ENCODE results near the gene MRPL20. TPM values are rescaled to one million over a fixed set of nuclear protein-coding genes. Genes with fewer than 3 reads are reported as not detected.
A peak's percentile ranks its signal among the peaks of the same experiment; 100 is the strongest.
"Not testable (repeated sequence)": the region's sequence is repeated elsewhere in the genome, so short reads cannot be mapped to it uniquely, and the experiment has no call there.

The MRPL20 gene
- total RNA-seq, 2 donors from 2014 or later: 143 to 174 TPM

GRCh38 chr1:1451696-1452364, 44.7 kb upstream of the MRPL20 start:
- TF ChIP-seq POLR2AphosphoS5 (IDR thresholded peaks at IDR 0.05) (no peak), POLR2A (IDR thresholded peaks at IDR 0.05) (no peak)
- 77% methylated on average over 26 of the region's 26 CpGs for WGBS
- H3K36me3 ChIP-seq: no peaks in the 10 kb centered on the region
- no peaks in the 10 kb centered on the region for H3K9me3 ChIP-seq
- no peak for DNase-seq (ENCODE audit: low spot score)
- H3K27ac ChIP-seq: no peak overlapping the region
- no peak overlapping the region for H3K4me3 ChIP-seq
- H3K4me1 ChIP-seq (replicated peaks): no peaks in the 10 kb centered on the region
- intact Hi-C loops (cut with DNase I): no loop called here
- H3K27me3 ChIP-seq (replicated peaks; ENCODE audit: insufficient read depth): no peaks in the 10 kb centered on the region

- intact Hi-C loops (cut with DNase I); H3K27ac ChIP-seq: not testable (repeated sequence)
Measured at GRCh38 chr1:1450616-1451015, 43.5 kb upstream of the MRPL20 start.

GRCh38 chr1:1449099-1449739, 42.1 kb upstream of the MRPL20 start, which contains the start of gene ATAD3C:
ATAD3C (plus strand) TSS chr1:1449689; CDS start chr1:1450684, 995 bp downstream.
- Histone ChIP-seq H3K27ac (no peak within 1 kb of the TSS), H3K9me3 (no peaks in the 10 kb centered on the region), H3K4me3 (no peak within 1 kb of the TSS), H3K4me1 (replicated peaks) (no peaks in the 10 kb centered on the region), H3K36me3 (no peaks in the 10 kb centered on the region), H3K27me3 (replicated peaks; ENCODE audit: insufficient read depth) (no peaks in the 10 kb centered on the region)
- no peak for DNase-seq (ENCODE audit: low spot score)
- TF ChIP-seq POLR2AphosphoS5 (IDR thresholded peaks at IDR 0.05) (no peak), CTCF (IDR thresholded peaks at IDR 0.05) (no peak), POLR2A (IDR thresholded peaks at IDR 0.05) (no peak)
- 85% methylated on average over 6 of the region's 6 CpGs for WGBS
- intact Hi-C loops (cut with DNase I): no loop called here

More at GRCh38 chr1:1450616-1451015, 43.5 kb upstream of the MRPL20 start:
- DNase-seq (ENCODE audit: low spot score); H3K4me3 ChIP-seq; H3K4me1 ChIP-seq (replicated peaks); H3K9me3 ChIP-seq; H3K27me3 ChIP-seq (replicated peaks; ENCODE audit: insufficient read depth); H3K36me3 ChIP-seq: not testable (repeated sequence)
- WGBS: 91% methylated on average over 22 of the region's 22 CpGs

GRCh38 chr1:1446631-1447030, 39.5 kb upstream of the MRPL20 start:
- H3K36me3 ChIP-seq; H3K4me1 ChIP-seq (replicated peaks); H3K27me3 ChIP-seq (replicated peaks; ENCODE audit: insufficient read depth); H3K27ac ChIP-seq; H3K4me3 ChIP-seq; H3K9me3 ChIP-seq; intact Hi-C loops (cut with DNase I); DNase-seq (ENCODE audit: low spot score): not testable (repeated sequence)
- 93% methylated on average over 19 of the region's 19 CpGs for WGBS

- Histone ChIP-seq H3K9me3 (no peaks in the 10 kb centered on the region), H3K36me3 (no peaks in the 10 kb centered on the region), H3K27ac (no peak overlapping the region), H3K27me3 (replicated peaks; ENCODE audit: insufficient read depth) (no peaks in the 10 kb centered on the region), H3K4me1 (replicated peaks) (peaks cover 7% of the 10 kb centered on the region), H3K4me3 (no peak overlapping the region)
- DNase-seq (ENCODE audit: low spot score): peak; percentile 4
- WGBS: 77% methylated on average over 32 of the region's 32 CpGs
- intact Hi-C loops (cut with DNase I): loop anchor here (5.0 kb wide), 1 partner anchor 35 kb away; the partner anchor contains the start of gene MRPL20
- TF ChIP-seq CTCF (IDR thresholded peaks at IDR 0.05) (no peak), POLR2AphosphoS5 (IDR thresholded peaks at IDR 0.05) (no peak)
Measured at GRCh38 chr1:1442069-1442770, 35.1 kb upstream of the MRPL20 start.
